ENCODE data around the gene GCLM.

Gene GCLM

GRCh38 chr1:93845538-93846205 lies 63.6 kb downstream of the GCLM start:
- no peak for DNase-seq

DNA sequence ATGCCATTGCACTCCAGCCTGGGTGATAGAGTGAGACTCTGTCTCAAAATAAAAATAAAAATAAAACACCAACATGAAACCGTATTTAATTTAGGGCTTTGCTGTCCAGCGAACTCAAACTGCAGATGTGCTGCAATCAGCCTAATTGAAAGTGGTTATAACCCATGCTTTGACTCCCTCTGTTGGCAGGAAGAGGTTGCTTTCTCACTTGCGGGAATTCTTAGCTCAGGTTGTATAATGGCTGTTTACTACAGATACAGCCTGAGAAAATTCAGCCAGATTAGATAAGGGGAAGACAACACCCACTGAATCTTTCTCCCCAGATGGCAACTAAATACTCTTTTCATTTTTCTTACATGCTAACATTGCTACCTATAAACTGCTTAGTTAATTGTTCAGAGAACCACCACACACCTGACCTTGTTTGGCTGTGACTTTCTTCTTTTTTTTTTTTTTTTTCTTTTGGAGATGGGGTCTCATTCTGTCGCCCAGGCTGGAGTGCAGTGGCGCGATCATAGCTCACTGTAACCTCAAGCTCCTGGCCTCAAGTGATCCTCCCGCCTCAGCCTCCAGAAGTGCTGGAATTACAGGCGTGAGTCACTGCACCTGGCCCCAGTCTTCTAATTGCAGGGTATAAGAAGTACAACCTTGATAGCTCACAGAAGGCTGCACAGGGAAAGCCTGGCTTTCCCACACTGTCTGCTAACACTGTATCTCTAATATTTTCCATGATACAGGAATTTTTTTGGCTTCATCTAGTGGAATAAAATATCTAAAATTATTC lies 64.8 kb downstream of the GCLM start:
- DNase-seq, result peak in 1 of 2 experiments; percentile 28

GRCh38 chr1:93842750-93843500 lies 66.3 kb downstream of the GCLM start:
- no peak for DNase-seq

GRCh38 chr1:93841771-93842170 lies 67.5 kb downstream of the GCLM start:
- no peak for DNase-seq

GRCh38 chr1:93840956-93841482 lies 68.2 kb downstream of the GCLM start:
- no peak for DNase-seq

DNA sequence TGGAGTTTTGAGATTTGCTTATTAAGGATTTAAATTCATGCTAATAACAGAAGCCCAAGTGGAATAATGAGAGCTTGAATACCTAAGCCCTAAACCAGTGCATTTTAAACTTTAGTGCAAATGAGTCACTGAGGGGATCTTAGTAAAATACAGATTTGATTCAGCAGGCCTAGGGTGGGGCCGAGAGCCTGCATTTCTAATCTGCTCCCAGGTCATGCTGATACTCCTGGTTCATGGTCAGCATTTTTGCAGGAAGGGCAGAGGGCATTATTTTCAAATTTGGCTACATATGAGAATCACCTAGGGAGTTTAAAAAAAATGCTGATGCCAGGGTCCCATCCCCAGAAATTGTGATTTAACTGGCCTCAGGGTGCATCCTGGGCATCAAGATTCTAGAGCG lies 69.5 kb downstream of the GCLM start:
- no peak for DNase-seq

- no peak for DNase-seq
These were observed 69.9 kb downstream of the GCLM start for GRCh38 chr1:93839307-93839706.

DNA sequence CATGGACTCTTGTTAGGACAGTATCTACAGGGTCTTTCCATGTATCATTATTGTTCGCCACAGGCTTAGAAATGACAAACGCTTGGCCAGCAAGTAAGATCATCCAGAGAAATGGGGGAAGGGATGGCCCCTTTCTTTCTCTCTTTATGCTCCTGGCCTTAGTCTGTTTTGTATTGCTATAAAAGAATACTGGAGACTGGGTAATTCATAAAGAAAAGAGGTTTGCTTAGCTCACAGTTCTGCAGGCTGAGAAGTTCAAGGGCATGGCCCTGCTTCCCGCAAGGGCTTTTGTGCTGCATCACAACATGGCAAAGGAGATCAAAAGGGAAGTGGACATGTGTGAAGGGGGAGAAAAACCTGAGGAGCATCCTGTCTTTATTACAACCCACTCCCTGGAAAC lies 71.3 kb downstream of the GCLM start:
- no peak for DNase-seq
